Thymus (tissue), 11 donors: ENCODE measurements around the gene SMIM36. TPM values are rescaled to one million over a fixed set of nuclear protein-coding genes. Genes with fewer than 3 reads are reported as not detected.

Experiments used
- DNase-seq, 9 donors: peaks; one replicate each; pipeline ENCODE4 v3.0.0-alpha.2; 2013; ENCODE audit warnings: low spot score in 9 of 9, low read depth in 6 of 9, missing footprints in 1 of 9
- H3K27ac ChIP-seq, 2 donors: one replicate each; pipeline ENCODE4 v1.5.1; 2013; ENCODE audit warnings: control low read depth in 1 of 2, low read depth in 1 of 2, low read length in 1 of 2, mild to moderate bottlenecking in 1 of 2, moderate library complexity in 1 of 2
- H3K27me3 ChIP-seq, 2 donors: one replicate each; pipeline ENCODE4 v1.5.1; 2013; ENCODE audit warnings: low read length in 1 of 2; ENCODE audit not compliant: control insufficient read depth in 2 of 2, insufficient read depth in 1 of 2
- H3K36me3 ChIP-seq, 2 donors: one replicate each; pipeline ENCODE4 v1.5.1; 2013; ENCODE audit warnings: low read length in 1 of 2, mild to moderate bottlenecking in 1 of 2, moderate library complexity in 1 of 2; ENCODE audit not compliant: control insufficient read depth in 2 of 2, insufficient read depth in 2 of 2
- H3K4me1 ChIP-seq, 2 donors: one replicate each; pipeline ENCODE4 v1.5.1; 2013; ENCODE audit warnings: low read length in 2 of 2; ENCODE audit not compliant: control insufficient read depth in 2 of 2, insufficient read depth in 2 of 2
- H3K4me3 ChIP-seq, 2 donors: one replicate each; pipeline ENCODE4 v1.5.1; 2013; ENCODE audit warnings: low read length in 2 of 2, control low read depth in 1 of 2, mild to moderate bottlenecking in 1 of 2
- H3K9me3 ChIP-seq, 2 donors: one replicate each; pipeline ENCODE4 v1.5.1; 2013; ENCODE audit warnings: low read length in 1 of 2, mild to moderate bottlenecking in 1 of 2; ENCODE audit not compliant: control insufficient read depth in 2 of 2, insufficient read depth in 1 of 2
- WGBS: extraction: QIAGEN DNeasy Blood & Tissue Kit; methylation state at CpG from one replicate; pipeline ENCODE4 v1.1.7; 2013; 5-methylcytosine and 5-hydroxymethylcytosine counted together
- polyA plus RNA-seq: library from polyadenylated mRNA; stranded (reverse); fragments of 200-250 nt; gene quantifications from one replicate; pipeline ENCODE4 v1.2.3, GENCODE V29; 2013
- total RNA-seq: library from RNA; stranded (reverse); fragments of 120-200 nt; gene quantifications from one replicate; pipeline ENCODE4 v1.2.4, GENCODE V29; 2013
- donor health status: healthy.

SMIM36 gene
- total and polyA plus RNA-seq, 2 donors = not detected

GRCh38 chr17:55462711-55463110 lies 48.5 kb downstream of the SMIM36 start:
- Histone ChIP-seq H3K27ac (no peak overlapping the region), H3K4me1 (no peaks in the 10 kb centered on the region), H3K4me3 (no peak overlapping the region), H3K36me3 (no peaks in the 10 kb centered on the region), H3K9me3 (no peaks in the 10 kb centered on the region), H3K27me3 (no peaks in the 10 kb centered on the region)
- no peak for DNase-seq

DNA sequence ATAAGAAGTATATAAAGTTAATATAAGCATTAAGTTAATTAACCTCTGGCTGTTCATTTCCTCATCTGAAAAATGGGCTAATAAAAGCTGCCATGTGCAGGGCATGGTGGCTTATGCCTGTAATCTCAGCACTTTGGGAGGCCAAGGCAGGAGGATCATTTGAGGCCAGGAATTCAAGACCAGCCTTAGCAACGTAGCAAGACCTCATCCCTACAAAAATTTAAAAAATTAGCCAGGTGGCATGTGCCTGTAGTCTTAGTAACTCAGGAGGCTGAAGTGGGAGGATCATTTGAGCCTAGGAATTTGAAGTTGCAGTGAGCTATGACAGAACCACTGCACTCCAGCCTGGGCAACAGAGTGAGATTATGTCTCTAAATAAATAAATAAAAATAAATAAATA lies 49.0 kb downstream of the SMIM36 start:
- Histone ChIP-seq H3K4me1 (no peaks in the 10 kb centered on the region), H3K9me3 (no peaks in the 10 kb centered on the region), H3K36me3 (no peaks in the 10 kb centered on the region), H3K27ac (no peak overlapping the region), H3K27me3 (no peaks in the 10 kb centered on the region), H3K4me3 (no peak overlapping the region)
- 87% methylated on average over 1 of the region's 1 CpG for WGBS
- no peak for DNase-seq

GRCh38 chr17:55458978-55459377 lies 52.3 kb downstream of the SMIM36 start:
- no peaks in the 10 kb centered on the region for H3K9me3 ChIP-seq
- 95% methylated on average over 7 of the region's 7 CpGs for WGBS
- no peak for DNase-seq

GRCh38 chr17:55458287-55458900 lies 52.9 kb downstream of the SMIM36 start:
- no peaks in the 10 kb centered on the region for H3K36me3 ChIP-seq
- no peaks in the 10 kb centered on the region for H3K27me3 ChIP-seq
- no peak overlapping the region for H3K4me3 ChIP-seq
- DNase-seq = no peak
- H3K4me1 ChIP-seq = no peaks in the 10 kb centered on the region
- H3K9me3 ChIP-seq = no peaks in the 10 kb centered on the region
- WGBS = 88% methylated on average over 22 of the region's 22 CpGs
- no peak overlapping the region for H3K27ac ChIP-seq

More at GRCh38 chr17:55458978-55459377, 52.3 kb downstream of the SMIM36 start:
- no peak overlapping the region for H3K27ac ChIP-seq
- no peaks in the 10 kb centered on the region for H3K27me3 ChIP-seq
- no peaks in the 10 kb centered on the region for H3K4me1 ChIP-seq
- no peak overlapping the region for H3K4me3 ChIP-seq
- no peaks in the 10 kb centered on the region for H3K36me3 ChIP-seq

DNA sequence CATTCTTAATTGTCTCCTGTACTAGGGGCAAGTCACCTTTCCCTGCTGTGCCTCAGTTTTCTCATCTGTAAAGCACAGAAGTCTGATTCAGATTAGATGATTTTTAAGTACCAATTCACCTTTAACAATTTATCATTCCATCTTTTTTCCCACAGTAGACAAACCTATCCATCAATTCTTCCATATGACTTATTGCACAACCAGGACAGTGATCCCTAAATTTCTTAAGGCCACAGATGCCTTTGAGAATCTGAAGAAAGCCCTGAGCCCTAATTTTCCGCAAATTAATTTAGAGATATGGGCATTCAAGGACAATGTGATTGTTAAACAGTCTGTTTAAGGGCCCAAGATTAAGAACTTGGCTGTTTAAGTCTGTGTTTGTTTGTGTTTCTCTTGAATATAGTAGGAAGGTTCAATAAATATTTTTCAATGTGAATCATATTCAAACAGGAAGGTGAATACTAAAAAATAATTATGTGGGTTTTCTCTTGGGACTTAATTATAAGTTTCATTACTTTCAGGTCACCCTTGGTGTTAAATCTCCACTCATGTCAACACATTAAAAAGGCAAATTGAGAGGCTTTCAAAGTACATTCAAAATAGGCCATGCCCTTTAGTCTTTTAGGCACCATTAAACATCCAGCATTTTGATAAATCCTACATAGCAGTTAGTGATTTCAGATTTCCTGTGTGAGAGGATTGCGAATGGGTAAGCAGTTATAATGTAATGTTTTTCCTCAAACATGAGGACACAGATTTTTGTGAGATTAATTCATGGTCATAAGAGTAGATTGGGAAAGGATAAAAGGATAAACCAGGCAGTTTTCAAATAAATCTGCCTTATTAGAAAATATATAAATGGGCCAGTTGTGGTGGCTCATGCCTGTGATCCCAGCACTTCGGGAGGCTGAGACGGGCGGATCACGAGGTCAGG lies 54.7 kb downstream of the SMIM36 start:
- WGBS = 96% methylated on average over 6 of the region's 6 CpGs
- H3K4me3 ChIP-seq = no peak overlapping the region
- no peak overlapping the region for H3K27ac ChIP-seq
- H3K9me3 ChIP-seq = no peaks in the 10 kb centered on the region
- no peak for DNase-seq
- H3K4me1 ChIP-seq = peaks cover 0 to 5% of the 10 kb centered on the region in 2 donors
- no peaks in the 10 kb centered on the region for H3K36me3 ChIP-seq
- H3K27me3 ChIP-seq = no peaks in the 10 kb centered on the region

DNA sequence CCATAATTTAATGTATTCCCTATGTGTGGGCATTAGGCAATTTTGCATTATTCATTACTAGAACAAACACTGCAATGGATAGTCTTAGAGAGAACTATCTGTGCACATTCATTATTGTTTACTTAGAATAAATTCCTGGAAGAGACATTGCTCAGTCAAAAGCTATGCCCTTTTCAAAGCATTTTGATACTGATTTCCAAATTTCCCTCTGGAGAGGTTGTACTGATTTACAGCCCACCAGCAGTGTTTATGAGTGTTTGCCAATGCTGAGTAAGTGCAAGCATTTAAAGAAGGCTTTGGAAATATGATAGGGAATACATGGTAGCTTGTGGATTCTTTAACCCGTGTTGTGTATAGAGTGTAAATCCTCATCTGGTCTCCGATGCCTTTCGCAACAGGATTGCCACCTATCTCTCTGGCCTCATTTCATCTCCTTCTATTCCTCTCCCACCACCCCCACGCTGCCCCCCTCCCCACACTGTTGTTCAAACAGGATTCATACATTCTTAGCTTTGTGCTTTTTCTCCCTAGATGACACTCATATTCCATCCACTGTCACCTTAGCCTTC lies 56.3 kb downstream of the SMIM36 start:
- peaks cover 6 to 10% of the 10 kb centered on the region in 2 donors for H3K4me1 ChIP-seq
- WGBS = 94% methylated on average over 4 of the region's 4 CpGs
- H3K4me3 ChIP-seq = no peak overlapping the region
- H3K9me3 ChIP-seq = no peaks in the 10 kb centered on the region
- H3K27ac ChIP-seq = no peak overlapping the region
- no peak for DNase-seq
- H3K36me3 ChIP-seq = no peaks in the 10 kb centered on the region
- no peaks in the 10 kb centered on the region for H3K27me3 ChIP-seq

DNA sequence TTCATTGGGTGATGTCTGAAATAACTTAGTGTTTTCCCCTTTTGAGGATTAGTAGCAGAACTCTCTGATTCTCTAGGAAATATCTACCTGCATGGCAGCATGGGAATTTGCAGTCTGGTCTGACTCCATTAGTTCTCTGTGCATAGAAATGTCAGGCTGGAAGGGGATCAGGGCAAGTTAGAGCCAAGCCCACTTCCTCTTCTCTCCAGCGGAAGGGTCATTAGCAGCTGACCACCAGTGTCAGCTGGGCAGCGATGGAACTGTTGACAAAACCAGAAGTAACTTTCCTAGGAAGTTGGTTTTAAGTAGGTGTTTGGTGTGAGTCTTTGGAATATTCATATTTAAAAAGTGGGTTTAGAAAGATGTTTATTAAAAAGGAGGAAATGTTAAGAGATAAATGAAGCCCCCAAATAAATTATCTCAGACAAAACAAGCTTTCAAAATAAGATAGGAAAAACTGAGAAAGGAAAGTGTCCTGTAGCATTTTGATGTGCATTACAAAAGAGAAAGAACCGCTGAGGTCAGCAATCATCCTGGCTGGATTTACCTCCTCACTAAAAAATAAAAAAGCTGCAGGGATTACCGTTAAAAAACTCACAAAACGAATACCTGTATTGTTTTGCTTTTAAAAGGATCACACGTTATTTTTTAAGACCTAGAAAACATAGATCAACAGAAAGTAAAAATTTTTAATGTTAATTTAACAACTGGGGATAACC lies 57.3 kb downstream of the SMIM36 start:
- no peak overlapping the region for H3K4me3 ChIP-seq
- DNase-seq = no peak
- H3K27me3 ChIP-seq = no peaks in the 10 kb centered on the region
- no peaks in the 10 kb centered on the region for H3K36me3 ChIP-seq
- H3K4me1 ChIP-seq = peaks cover 6 to 10% of the 10 kb centered on the region in 2 donors
- 83% methylated on average over 6 of the region's 6 CpGs for WGBS
- H3K9me3 ChIP-seq = no peaks in the 10 kb centered on the region
- H3K27ac ChIP-seq = no peak overlapping the region

DNA sequence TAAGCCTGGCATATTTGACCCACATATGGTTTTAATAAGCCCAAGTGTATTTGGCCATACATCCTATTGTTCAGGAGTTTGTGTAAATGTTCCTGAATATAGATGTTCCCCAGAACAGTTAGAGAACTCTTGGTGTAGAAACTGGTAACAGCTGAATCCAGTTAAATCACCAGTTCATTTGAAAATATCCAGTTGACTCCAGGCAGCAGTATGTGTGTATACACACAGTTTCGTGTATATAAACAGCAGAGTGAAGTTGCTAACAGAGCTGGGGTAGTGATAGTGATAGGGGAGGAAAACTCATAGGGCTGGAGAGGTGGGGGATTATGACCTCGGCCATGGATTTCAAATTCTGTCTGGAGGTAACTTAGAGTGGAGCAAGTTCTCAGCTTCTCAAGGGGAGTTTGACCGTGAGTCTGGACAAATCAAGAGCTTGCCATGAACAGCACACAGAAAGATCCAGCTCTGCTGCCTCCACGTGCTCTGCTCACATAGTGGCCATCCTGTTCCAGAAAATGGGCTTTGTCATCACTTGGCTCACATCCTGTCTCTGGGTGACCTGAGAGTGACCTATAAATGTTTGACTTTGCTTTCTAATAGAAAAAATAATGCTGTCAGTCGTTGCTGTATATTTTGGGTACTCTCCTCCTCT lies 59.0 kb downstream of the SMIM36 start:
- H3K27ac ChIP-seq = no peak overlapping the region
- no peaks in the 10 kb centered on the region for H3K36me3 ChIP-seq
- H3K9me3 ChIP-seq = no peaks in the 10 kb centered on the region
- 94% methylated on average over 5 of the region's 5 CpGs for WGBS
- H3K4me3 ChIP-seq = no peak overlapping the region
- H3K27me3 ChIP-seq = no peaks in the 10 kb centered on the region
- H3K4me1 ChIP-seq = peaks cover 6 to 10% of the 10 kb centered on the region in 2 donors
- DNase-seq = no peak
